Measurements from ENCODE around the gene ARHGEF28. TPM values are rescaled to one million over a fixed set of nuclear protein-coding genes. Genes with fewer than 3 reads are reported as not detected.

Gene ARHGEF28
- polyA plus RNA-seq, 2 donors, result 5.9 to 6.5 TPM

DNA sequence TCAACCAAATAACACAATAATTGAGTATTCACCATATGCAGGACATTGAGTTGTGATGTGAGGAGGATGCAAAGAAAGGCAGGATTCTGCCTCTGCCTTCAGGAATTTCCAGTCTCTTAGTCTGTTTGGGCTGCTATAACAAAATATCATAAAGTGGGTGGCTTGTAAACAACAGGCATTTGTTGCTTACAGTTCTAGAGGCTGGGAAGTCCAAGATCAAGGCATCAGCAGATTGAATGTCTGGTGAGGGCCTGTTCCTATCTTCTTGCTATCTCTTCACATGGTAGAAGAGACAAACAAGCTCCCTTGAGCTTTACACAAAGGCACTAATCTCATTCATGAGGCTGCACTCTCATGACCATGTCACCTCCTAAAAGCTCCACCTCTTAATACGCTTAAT is 360.7 kb downstream of the ARHGEF28 start:
- 98 to 100% methylated on average over 1 of the region's 1 CpG for WGBS, 2 donors
- no peaks in the 10 kb centered on the region for H3K4me1 ChIP-seq (ENCODE audit: control insufficient read depth in 2 of 2, insufficient read depth in 2 of 2, low read length in 1 of 2)
- H3K27me3 ChIP-seq (ENCODE audit: control insufficient read depth in 1 of 2, insufficient read depth in 2 of 2, low read length in 2 of 2), result no peaks in the 10 kb centered on the region
- no peaks in the 10 kb centered on the region for H3K36me3 ChIP-seq (ENCODE audit: control insufficient read depth in 2 of 2, insufficient read depth in 2 of 2, low read length in 1 of 2)
- no peak overlapping the region for H3K4me3 ChIP-seq (ENCODE audit: low read depth in 1 of 2, low read length in 2 of 2)
- H3K9me3 ChIP-seq (ENCODE audit: control insufficient read depth in 2 of 2, insufficient read depth in 1 of 2, low read depth in 1 of 2, low read length in 1 of 2), result no peaks in the 10 kb centered on the region
- H3K27ac ChIP-seq (ENCODE audit: low read depth in 2 of 2, low read length in 1 of 2), result no peak overlapping the region

GRCh38 chr5:73987915-73988314 is 361.9 kb downstream of the ARHGEF28 start:
- no peaks in the 10 kb centered on the region for H3K4me1 ChIP-seq (ENCODE audit: control insufficient read depth in 2 of 2, insufficient read depth in 2 of 2, low read length in 1 of 2)
- no peak overlapping the region for H3K4me3 ChIP-seq (ENCODE audit: low read depth in 1 of 2, low read length in 2 of 2)
- 84 to 91% methylated on average over 3 of the region's 3 CpGs for WGBS, 2 donors
- H3K36me3 ChIP-seq (ENCODE audit: control insufficient read depth in 2 of 2, insufficient read depth in 2 of 2, low read length in 1 of 2), result no peaks in the 10 kb centered on the region
- H3K27me3 ChIP-seq (ENCODE audit: control insufficient read depth in 1 of 2, insufficient read depth in 2 of 2, low read length in 2 of 2), result no peaks in the 10 kb centered on the region
- no peak overlapping the region for H3K27ac ChIP-seq (ENCODE audit: low read depth in 2 of 2, low read length in 1 of 2)
- no peaks in the 10 kb centered on the region for H3K9me3 ChIP-seq (ENCODE audit: control insufficient read depth in 2 of 2, insufficient read depth in 1 of 2, low read depth in 1 of 2, low read length in 1 of 2)

DNA sequence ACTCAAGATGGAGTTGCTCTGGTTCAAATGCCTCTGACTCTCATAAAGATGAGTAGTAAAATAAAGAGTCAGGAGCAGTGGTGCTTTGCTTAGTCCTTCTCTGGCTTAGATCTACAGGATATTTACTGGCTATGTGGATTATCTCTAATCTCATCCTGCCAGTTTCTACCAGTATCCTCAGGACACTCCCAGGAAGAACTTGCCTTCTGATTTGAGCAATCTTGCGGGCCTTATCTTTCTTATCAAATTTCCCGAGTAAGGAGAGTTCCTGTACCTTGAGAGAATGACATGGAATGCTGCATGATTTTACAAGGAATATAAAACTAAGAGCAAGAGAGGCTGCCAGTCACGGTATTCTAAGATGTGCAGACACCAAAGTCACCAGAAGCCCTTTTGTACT is 364.0 kb downstream of the ARHGEF28 start:
- 50 to 79% methylated on average over 3 of the region's 3 CpGs for WGBS, 2 donors
- H3K9me3 ChIP-seq (ENCODE audit: control insufficient read depth in 2 of 2, insufficient read depth in 1 of 2, low read depth in 1 of 2, low read length in 1 of 2), result no peaks in the 10 kb centered on the region

More for the DNA sequence above, 364.0 kb downstream of the ARHGEF28 start:
- Histone ChIP-seq H3K27me3 (ENCODE audit: control insufficient read depth in 1 of 2, insufficient read depth in 2 of 2, low read length in 2 of 2) (no peaks in the 10 kb centered on the region), H3K4me1 (ENCODE audit: control insufficient read depth in 2 of 2, insufficient read depth in 2 of 2, low read length in 1 of 2) (no peaks in the 10 kb centered on the region), H3K27ac (ENCODE audit: low read depth in 2 of 2, low read length in 1 of 2) (no peak overlapping the region), H3K36me3 (ENCODE audit: control insufficient read depth in 2 of 2, insufficient read depth in 2 of 2, low read length in 1 of 2) (no peaks in the 10 kb centered on the region), H3K4me3 (ENCODE audit: low read depth in 1 of 2, low read length in 2 of 2) (no peak overlapping the region)

Other genes starting within 250 kb of the ARHGEF28 start
- 1 to 10 TPM in 1 of 2 donors, under 1 TPM in 1; 0.31 to 1.3 TPM for gene FOXD1, start 177.4 kb upstream of the ARHGEF28 start, polyA plus RNA-seq
- 100 to 1,000 TPM; 542 to 770 TPM for gene BTF3, start 127.8 kb upstream of the ARHGEF28 start, polyA plus RNA-seq
- gene ANKRA2, start 60.6 kb upstream of the ARHGEF28 start, polyA plus RNA-seq, result 10 to 100 TPM in 1 of 2 donors, 1 to 10 TPM in 1; 9.8 to 13.9 TPM
- gene UTP15, start 60.5 kb upstream of the ARHGEF28 start, polyA plus RNA-seq, result 1 to 10 TPM; 3.4 to 5.9 TPM